Kidney glomerular epithelial cell (primary cell): ENCODE measurements around the gene CTU1.

Experiments
- DNase-seq: peaks from one replicate; lab custom pipeline; 2025; lab: John Stamatoyannopoulos, UW

The CTU1 gene

DNA sequence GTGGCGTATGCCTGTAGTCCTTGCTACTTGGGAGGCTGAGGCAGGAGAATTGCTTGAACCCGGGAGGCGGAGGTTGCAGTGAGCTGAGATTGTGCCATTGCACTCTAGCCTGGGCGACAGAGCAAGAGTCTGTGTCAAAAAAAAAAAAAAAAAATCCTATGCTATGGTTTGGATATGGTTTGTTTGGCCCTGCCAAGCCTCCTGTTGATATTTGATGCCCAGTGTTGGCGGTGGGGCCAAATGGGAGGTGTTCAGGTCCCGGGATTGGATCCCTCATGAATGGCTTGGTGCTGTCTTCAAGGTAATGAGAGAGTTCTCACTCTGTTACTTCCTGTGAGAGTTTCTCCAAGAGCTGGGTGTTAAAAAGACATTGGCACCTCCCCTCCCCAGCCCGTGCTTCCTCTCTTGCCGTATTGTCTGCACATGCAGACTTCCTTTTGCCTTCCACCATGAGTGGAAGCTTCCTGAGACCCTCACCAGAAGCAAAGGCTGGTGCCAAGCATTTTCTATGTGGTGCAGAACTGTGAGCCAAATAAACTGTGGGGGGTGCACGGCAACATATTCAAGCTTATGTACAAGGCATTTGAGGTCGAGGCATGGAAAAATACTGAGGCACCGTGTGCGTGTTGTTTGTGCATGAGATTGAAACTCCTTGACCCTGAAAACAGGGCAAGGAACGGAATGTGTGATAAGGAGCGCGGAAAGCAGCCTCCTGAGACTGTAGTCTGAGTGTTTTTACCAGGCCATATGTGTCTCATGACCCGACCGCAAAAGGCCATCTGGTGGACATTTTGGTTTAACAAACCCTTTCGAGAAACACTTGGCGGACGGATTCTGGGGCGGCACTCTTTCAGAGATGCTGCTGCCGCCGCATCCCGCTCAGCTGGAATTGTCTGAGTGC is 23.8 kb upstream of the CTU1 start:
- no peak for DNase-seq

GRCh38 chr19:51129716-51130115 is 21.5 kb upstream of the CTU1 start:
- DNase-seq = no peak

DNA sequence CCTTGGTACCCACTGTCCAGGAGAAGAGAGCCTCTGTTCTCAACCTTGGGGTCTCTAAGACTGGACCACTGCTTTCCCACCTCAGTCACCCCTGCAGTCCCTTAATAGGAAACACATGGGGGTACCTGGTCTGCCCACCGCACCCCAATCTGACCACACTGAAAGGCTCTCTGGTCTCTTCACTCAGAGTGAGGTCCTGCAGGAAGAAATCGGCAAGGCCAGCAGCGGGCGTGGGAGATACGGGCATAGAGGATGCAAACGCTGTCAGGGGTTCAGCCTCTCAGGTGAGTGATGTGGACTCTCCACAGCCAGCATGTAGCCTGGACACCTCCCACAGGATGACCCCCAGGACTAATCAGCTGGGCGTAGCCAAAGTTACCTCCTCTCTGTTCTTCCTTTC is 20.0 kb upstream of the CTU1 start:
- no peak for DNase-seq

GRCh38 chr19:51127755-51128154 is 19.5 kb upstream of the CTU1 start:
- no peak for DNase-seq

DNA sequence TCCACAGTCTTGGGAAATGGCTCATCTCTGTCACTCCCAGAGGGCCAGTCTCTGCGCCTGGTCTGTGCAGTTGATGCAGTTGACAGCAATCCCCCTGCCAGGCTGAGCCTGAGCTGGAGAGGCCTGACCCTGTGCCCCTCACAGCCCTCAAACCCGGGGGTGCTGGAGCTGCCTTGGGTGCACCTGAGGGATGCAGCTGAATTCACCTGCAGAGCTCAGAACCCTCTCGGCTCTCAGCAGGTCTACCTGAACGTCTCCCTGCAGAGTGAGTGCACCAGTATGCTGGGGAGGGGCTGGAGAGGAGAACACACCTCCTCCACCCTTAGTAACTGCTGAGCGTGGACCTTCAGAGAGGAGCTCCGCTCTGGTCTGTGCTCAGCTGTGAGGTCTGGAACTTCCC is 18.8 kb upstream of the CTU1 start:
- DNase-seq = no peak

GRCh38 chr19:51125421-51126075 is 17.3 kb upstream of the CTU1 start:
- no peak for DNase-seq

DNA sequence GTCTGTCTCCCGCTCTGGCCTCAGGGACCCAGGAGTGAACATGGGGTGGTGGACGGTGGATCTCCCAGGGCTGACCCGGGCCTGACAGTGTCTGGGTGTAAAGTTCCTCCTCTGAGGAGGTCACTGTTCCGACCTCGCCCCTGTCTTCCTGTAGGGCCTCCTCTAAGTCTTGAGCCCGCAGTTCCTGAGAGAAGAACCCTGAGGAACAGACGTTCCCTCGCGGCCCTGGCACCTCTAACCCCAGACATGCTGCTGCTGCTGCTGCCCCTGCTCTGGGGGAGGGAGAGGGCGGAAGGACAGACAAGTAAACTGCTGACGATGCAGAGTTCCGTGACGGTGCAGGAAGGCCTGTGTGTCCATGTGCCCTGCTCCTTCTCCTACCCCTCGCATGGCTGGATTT is 16.5 kb upstream of the CTU1 start, which contains the start of gene SIGLEC9:
SIGLEC9 (plus strand) TSS at position 178 of the 400 bp plus-strand sequence; CDS start at position 247, 69 bp downstream.
- no peak for DNase-seq

DNA sequence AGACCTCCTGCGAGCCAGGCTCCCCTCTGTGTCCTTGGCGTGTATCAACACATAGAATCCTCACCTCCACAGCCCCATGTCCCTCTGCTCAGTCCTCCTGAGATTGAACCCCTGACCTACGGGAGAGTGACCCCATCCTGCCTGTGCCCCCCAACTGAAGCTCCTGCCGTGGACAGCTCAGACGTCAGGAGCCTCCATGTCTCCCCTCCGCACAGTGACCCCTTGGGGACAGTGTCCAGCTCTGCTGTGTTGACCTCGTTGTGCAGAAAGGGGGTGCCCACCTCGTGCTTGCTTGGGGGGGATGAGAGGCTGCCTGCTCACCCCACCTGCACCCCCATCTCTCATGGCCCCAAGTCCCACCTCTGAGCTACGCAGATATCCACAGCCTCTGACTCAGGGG is 16.0 kb upstream of the CTU1 start:
- no peak for DNase-seq

DNA sequence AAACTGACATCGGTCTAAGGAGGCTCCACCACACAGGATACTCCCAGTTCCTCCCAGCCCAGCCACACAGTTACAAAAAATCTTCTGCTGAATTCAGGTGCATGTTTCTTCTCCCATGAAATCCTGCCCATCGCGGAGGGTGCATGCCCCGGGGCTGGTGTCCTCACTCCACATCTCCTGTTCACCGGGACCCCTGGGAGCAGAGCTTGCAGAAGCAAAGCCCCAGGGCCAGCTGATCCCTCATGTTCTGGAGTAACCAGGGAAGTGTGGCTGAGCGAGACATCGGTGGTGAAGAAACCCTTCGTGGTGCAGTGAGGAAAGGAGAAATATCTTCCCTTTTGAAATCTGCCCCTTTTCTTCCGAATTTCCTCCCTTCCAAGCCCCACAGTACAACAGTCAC is 15.6 kb upstream of the CTU1 start:
- no peak for DNase-seq

GRCh38 chr19:51123381-51123800 is 15.2 kb upstream of the CTU1 start:
- no peak for DNase-seq

- DNase-seq = no peak
These were observed 14.1 kb upstream of the CTU1 start for GRCh38 chr19:51122112-51122981.

DNA sequence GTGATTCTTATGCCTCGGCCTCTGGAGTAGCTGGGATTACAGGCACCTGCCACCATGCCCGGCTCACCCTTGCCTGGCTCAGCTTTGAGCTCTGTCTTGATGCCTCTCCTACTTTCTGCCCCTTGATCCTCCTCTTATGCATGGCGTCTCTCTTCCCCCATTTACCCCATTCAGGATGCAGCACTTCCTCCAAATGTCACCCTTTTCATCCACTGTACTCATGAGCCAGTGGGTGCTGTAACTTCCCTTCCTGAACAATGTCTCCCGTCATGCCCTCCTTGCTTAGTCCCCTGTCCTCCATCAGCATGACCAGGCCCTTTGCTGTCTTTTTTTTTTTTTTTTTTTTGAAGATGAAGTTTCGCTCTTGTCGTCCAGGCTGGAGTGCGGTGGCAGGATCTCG is 13.0 kb upstream of the CTU1 start:
- DNase-seq = no peak

DNA sequence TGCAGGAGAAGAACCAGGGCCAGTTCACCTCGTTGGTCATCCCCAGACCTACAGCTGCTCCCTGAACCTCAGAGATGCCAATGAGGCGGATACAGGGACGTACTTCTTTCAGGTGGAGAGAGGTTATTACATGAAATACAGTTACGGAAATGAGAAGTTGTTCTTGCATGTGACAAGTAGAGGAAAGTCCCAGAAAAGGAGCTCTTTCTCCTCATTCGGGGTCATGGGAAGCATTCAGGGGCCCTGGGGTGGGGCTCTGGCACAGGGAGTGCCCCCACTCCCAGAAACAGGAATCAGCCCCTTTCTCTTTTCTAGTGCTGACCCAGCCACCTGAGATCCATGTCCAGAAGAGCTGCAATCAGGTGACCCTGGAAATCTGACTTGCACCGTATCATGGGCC is 12.0 kb upstream of the CTU1 start:
- no peak for DNase-seq

- no peak for DNase-seq
These were observed 11.4 kb upstream of the CTU1 start for GRCh38 chr19:51119611-51120010.

DNA sequence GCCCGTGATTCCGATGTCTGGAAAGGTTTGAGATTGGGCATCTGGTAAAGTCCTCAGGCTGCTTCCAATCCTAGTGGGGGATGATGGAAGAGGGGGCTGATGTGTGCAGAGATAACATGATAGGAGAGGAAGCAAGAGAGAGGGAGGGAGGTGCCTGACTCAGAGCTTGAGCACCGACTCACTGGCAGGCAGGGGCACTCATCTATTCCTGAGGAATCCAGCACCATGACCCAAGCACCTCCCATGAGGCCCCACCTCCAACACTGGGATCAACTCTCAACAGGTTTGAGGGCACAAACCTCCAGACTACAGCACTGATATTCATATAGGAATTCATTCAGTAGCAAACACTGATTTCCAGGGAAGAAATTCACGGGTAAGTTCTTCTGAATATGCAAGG is 10.9 kb upstream of the CTU1 start:
- DNase-seq = no peak

DNA sequence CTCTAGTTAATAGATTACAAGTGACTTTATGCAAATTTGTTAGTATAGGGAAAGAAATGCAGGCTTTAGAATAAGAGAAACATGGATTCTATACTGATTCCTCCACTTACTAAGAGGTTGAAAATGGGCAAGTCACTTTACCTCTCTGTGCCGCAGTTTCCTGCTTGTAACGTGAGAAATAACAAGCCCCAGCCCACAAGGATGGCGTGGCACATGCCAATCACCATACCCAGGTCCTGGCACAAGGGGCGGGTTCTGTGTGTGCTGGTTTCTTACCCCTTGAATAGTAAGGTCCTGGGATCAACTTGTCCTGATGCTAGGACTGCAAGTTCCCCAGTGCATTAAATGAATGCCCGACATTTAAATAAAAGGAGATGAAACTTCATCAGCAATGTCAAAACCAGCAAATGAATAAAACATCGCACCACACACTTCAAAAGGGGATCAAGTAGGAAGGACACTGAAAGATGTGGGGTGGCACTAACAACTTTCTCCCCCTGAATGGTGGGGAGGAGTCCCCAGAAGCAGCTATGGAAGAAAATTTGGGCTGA is 8.6 kb upstream of the CTU1 start:
- DNase-seq = no peak

DNA sequence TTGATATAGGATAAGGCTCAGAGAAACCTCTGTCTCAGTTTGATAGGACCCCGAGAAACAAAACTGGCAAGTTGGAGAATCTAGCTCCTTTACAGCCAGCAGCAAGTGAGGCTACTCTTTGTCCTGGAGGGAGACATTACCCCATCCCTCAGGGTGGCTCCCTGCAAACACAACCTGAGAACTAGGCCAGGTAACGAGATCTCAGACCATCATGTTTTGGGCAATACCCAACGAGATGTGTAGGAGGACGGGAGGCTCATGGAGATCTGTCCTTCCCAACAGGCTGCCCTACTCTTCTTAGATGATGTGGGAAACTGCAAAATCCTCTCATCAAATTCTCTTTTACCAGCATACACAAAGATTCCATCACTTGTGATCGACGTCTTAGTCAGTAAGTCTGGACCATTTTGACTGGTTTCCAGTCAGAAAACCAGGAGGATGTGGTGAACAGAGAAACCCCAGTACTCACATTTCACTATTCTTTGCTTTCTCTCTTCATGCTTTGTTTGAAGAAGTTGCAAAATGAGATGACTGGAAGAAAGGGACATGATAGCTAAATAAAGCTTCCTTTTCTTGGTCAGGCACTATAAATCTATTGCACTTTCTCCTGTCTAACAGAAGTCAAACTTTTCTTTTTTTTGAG is 6.0 kb upstream of the CTU1 start:
- DNase-seq = no peak

DNA sequence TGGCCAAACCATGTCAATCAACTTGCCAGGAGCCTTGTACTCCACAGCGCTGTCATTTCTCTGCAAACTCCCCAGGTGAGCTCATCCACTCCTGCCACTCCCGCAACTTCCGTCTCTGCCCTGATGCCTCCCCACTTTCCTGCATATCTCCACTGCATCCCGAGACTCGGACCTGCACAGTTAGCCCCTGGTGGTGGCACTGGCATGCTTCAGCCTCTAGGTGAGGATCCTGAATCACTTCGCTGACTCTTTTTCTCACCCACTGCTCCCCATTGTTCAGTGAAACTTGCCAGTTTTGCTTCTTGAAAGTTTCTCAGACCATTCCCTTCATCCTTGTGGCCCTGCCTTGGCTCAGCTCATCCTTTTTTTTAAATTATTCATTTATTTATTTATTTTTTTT is 3.4 kb upstream of the CTU1 start:
- DNase-seq = no peak

DNA sequence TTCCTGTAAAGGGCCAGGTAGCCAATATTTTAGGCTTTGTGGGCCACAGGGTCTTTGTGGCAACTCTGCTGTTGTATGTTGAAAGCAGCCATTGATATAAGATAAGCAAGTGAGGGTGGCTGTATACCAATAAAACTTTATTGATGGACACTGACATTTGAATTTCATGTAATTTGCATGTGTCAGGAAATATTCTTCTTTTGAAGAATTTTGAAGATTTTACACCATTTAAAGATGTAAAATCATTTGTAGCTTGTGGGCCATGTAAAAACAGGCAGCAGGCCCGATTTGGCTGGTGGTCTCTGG is 2.4 kb upstream of the CTU1 start:
- no peak for DNase-seq

GRCh38 chr19:51108805-51109146 is 567 bp upstream of the CTU1 start:
- DNase-seq = peak; percentile 92

GRCh38 chr19:51107406-51108065 is 673 bp downstream of the CTU1 start:
- DNase-seq = no peak
